HG03039 (cell line): Measurements from ENCODE around the gene SLC26A8.

Experiments used
- ATAC-seq: cut with Tn5 transposase; IDR thresholded peaks from one replicate; pipeline ENCODE4 v1.9.1; 2021; ENCODE audit warnings: mild to moderate bottlenecking, moderate library complexity; ENCODE audit not compliant: unreplicated experiment

Gene SLC26A8, protein sequence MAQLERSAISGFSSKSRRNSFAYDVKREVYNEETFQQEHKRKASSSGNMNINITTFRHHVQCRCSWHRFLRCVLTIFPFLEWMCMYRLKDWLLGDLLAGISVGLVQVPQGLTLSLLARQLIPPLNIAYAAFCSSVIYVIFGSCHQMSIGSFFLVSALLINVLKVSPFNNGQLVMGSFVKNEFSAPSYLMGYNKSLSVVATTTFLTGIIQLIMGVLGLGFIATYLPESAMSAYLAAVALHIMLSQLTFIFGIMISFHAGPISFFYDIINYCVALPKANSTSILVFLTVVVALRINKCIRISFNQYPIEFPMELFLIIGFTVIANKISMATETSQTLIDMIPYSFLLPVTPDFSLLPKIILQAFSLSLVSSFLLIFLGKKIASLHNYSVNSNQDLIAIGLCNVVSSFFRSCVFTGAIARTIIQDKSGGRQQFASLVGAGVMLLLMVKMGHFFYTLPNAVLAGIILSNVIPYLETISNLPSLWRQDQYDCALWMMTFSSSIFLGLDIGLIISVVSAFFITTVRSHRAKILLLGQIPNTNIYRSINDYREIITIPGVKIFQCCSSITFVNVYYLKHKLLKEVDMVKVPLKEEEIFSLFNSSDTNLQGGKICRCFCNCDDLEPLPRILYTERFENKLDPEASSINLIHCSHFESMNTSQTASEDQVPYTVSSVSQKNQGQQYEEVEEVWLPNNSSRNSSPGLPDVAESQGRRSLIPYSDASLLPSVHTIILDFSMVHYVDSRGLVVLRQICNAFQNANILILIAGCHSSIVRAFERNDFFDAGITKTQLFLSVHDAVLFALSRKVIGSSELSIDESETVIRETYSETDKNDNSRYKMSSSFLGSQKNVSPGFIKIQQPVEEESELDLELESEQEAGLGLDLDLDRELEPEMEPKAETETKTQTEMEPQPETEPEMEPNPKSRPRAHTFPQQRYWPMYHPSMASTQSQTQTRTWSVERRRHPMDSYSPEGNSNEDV

DNA sequence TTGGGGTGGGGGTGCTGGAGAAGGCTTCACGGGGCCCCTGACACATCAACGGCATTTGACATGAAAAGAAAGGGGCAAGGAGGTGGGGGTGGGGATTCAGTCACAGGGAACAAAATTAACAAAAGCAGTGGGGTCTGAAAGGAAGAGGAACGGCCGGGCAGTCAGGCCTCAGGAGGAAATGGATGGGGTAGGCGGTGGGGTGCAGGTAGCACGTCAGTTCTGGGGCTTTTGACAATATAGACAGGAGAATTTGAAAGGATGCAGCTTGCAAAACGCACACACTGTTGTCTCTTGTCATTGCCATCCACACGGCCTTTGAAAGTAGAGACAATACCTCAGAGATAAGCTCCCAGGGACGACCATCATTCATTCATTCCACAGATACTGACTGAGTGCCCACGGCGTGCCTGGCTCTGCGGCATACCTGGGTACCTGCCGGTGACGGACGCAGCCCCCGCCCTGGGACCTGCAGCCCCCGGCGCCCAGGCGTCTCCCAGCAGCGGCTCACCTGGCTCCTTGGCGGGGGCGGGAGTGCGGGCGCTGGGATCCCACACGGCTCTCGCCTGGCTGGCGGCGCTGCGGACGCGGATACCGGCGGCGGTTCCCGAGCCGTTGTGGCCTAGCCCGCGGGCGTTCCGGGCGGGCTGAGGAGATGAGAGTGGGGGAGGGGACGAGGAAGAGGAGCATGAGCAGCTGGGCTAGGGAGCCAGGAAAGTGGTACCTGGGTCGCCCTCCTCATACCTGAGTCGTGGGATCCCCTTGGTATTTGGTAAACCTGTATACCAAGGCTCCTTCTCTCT, at the start of gene SLC26A8:
Gene SLC26A8, minus strand, starts transcription at position 646 of the 800 bp plus-strand sequence. CDS start 4,934 bp downstream, outside the sequence.
- ATAC-seq = no peak

GRCh38 chr6:36073587-36073986, 49.1 kb upstream of the SLC26A8 start:
- no peak for ATAC-seq

DNA sequence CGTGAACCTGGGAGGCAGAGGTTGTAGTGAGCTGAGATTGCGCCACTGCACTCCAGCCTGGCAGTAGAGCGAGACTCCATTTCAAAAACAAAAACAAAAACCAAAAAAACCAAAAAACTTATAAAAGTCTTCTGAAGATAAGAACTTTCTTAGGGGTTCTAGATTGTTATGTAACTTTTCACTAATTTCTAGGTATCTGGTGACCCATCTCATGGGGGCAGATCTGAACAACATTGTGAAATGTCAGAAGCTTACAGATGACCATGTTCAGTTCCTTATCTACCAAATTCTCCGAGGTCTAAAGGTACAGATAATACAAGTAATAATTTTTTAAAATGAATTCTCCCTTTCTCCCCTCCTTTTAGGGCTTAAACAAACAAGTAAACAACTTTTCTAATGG, 48.2 kb upstream of the SLC26A8 start:
- ATAC-seq = no peak

GRCh38 chr6:36071714-36072113, 47.3 kb upstream of the SLC26A8 start:
- no peak for ATAC-seq

DNA sequence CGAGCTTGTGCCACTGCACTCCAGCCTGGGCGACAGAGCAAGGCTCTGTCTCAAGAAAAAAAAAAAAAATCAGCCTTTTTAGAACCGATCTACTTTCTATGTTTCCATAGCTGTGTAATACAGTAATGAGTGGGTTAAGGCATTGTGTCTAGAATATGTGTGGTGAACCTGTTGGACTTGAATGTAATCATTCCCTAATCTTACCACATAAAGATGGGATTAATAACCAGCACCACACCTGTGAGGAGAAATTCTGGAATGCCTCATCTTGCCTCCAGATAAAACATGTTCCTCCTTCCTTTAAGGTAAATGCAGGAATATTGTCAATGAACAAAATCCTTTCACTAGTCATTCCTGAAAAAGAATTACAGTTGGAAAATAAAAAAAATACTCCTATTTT, 46.8 kb upstream of the SLC26A8 start:
- ATAC-seq = no peak

DNA sequence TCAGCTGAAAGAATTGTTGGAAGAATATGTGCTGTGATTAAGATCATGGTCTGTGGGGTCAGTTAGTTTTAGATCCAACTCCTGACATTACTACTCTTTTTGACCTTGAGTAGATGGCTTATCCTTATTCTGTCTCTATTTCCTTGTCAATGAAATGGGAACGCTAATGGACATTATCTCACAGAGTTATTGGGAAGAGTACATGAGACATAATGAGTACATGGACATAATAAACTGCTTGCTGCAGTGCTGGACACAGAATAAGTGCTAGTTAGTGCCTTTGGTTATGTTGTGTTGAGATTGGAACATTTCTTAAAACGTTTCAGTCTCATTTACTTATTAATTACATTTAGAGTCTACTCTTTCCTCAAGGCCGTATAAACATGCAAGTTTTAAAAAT, 45.8 kb upstream of the SLC26A8 start:
- no peak for ATAC-seq

GRCh38 chr6:36069573-36069972, 45.1 kb upstream of the SLC26A8 start:
- ATAC-seq = no peak

- ATAC-seq = no peak
Observed at GRCh38 chr6:36068586-36068985, 44.1 kb upstream of the SLC26A8 start.

GRCh38 chr6:36068012-36068392, 43.6 kb upstream of the SLC26A8 start:
- ATAC-seq = no peak

DNA sequence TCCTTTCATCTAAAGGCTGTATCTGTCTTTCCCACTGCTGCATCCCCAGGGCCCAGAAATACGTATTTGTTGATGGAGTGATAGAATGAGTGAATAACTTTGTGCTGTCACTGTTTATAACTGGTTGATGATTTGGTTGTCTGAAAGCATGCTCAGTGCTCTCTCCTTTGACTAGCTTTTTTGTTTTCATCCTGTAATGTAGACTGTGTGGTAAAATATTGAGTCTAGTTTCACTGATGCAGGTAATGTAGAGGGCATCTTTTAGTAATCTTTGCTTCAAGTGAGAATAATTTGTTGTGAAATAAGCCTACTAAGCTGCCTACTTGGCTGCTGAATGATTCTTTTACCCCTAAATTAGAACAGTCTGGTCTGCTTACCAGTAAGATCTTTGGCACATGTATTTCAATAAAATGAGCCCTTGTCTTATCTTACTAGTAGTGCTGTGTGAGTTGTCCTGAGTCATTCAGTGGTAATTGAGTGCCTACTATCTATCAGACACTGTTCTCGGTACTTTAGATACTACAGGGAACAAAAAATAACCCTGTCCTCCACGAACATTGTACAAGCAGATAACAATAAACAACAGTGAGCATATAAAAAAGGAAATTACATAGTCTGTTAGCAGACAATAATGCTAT, 43.1 kb upstream of the SLC26A8 start:
- no peak for ATAC-seq

GRCh38 chr6:36066817-36067216, 42.4 kb upstream of the SLC26A8 start:
- ATAC-seq = no peak

GRCh38 chr6:36065916-36066315, 41.5 kb upstream of the SLC26A8 start:
- no peak for ATAC-seq

DNA sequence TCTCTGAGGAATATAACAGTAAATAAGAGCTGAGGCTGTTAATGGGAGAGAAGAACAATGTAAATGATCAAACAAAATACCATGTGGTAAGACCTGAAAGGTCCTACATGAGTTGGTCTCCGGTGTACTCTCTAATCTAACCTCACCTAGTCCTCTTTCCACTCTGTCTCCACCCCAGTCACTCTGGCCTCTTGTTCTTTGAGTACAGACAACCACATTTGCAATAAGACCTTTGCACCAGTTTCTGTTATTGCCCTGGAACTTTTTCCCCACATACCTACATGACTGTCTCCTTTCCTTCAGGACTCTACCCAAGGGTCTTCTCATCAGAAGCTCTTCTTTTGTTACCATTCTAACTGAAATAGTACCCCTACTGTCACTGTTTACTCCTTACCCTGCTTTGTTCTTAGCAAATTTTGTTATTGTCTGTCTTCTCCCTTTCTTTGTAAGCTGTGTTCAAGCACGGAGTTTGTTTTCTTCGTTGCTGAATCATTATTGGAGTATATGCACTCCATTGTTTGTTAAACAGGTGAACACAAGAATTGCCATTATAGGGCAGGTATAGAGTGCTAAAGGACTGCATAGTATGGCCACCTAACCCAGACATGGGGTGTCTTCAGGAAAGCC, 40.4 kb upstream of the SLC26A8 start:
- no peak for ATAC-seq

DNA sequence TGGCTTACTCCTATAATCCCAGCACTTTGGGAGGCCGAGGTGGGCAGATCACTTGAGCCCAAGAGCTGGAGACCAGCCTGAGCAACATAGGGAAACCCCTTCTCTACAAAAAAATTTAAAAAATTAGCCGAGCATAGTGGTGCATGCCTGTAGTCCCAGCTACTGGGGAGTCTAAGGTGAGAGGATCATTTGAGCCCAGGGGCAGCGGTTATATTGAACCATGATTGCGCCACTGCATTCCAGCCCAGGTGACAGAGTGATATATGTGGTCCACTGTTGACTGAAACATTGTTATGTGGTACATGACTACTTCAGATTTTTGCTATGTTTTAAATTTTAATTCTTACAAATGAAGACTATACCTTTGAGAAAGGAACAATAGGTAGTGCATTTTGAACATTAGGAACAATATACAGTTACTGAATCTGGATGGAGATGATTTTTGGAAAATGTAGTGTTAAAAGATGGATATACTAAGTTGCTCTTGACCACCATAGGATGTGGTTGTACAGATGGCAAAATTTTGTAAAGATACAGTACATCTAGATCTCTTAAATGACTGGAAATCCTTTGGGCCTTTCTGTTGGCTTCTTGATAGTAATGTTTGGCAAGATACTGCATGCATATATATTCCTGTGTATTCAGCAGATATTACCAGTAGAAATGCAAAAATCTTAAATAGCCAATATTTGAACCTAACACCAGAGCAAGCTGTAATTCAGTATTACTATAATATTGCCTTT, 39.0 kb upstream of the SLC26A8 start:
- ATAC-seq = no peak

GRCh38 chr6:36062247-36062646, 37.8 kb upstream of the SLC26A8 start:
- no peak for ATAC-seq

DNA sequence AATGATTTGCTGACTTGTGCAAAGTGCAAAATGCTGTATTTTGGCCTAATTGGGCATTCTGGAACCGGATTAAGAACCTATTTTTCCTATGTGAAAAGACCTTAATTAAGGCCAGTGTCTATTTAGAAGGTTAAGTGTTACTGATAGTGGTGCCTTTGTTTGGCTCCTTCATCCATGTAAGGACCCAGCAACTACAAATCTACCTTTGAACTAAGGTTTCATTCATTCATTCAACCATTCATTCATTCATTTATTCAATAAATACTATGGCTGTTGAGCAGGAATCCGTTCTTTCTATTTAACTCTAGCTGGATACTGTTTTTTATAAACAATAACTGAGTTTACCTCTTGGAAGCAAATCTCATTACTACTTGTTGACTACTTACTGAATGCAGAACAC, 36.8 kb upstream of the SLC26A8 start:
- no peak for ATAC-seq

DNA sequence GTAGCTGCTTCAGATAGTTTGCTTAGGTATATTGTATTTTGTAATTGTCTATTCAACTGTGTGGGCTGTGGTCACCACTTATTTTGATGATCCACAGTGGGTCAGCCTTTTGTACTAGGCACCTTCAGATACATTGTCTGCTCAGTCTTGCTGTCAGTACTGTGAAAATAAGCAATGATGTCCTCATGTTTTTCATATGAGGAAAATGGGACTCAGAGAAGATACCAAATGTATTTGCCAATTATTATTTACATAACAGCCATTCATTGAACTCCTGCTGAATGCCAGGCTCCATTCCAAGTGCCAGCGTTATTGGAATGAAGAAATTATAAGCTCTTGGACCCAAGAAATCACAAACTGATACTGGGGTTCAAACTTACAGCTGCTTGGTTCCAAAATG, 31.7 kb upstream of the SLC26A8 start:
- no peak for ATAC-seq

GRCh38 chr6:36054956-36055355, 30.5 kb upstream of the SLC26A8 start:
- no peak for ATAC-seq

DNA sequence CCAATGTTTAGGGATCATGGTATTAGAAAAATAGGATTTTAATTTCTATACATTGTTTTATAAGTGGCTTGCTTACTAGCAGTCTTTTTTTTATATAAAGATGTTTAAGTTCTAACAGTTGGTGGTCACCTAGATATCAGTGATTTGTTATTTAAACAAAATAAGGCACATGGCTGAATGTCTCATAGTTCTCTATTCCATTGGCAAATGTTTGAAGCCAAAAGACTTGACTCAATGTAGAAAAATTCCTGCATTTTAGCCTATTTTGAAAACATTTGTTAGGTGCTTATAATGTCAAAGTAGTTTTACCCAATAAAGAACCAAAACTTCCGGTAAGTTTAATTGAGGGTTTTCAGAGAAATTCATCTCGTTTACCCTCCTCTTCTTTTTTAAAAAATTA, 30.0 kb upstream of the SLC26A8 start:
- no peak for ATAC-seq
